H9 (cell line): ENCODE measurements around the gene CCDC157. TPM values are rescaled to one million over a fixed set of nuclear protein-coding genes. Genes with fewer than 3 reads are reported as not detected.

Experiments used
- DNase-seq: peaks from one replicate; pipeline ENCODE4 v3.0.0-alpha.2; 2017
- H2AFZ ChIP-seq: one replicate; pipeline ENCODE4 v1.6.1; 2013; ENCODE audit warnings: mild to moderate bottlenecking, low read length, control low read depth, moderate library complexity
- H2AK5ac ChIP-seq: 2 replicates; pipeline ENCODE4 v1.6.1; 2013; ENCODE audit warnings: low read length, control low read depth, mixed read lengths; ENCODE audit not compliant: insufficient read length
- H2BK120ac ChIP-seq: one replicate; pipeline ENCODE4 v1.6.1; 2013; ENCODE audit warnings: low read depth, mild to moderate bottlenecking, low read length, control low read depth, inconsistent platforms; ENCODE audit not compliant: poor library complexity, severe bottlenecking
- H2BK12ac ChIP-seq: 2 replicates; pipeline ENCODE4 v1.6.1; 2013; ENCODE audit warnings: low read length, control low read depth, mixed read lengths, low read depth; ENCODE audit not compliant: insufficient read length
- H2BK15ac ChIP-seq: 2 replicates; pipeline ENCODE4 v1.6.1; 2013; ENCODE audit warnings: low read depth, low read length, control low read depth
- H2BK20ac ChIP-seq: one replicate; pipeline ENCODE4 v1.6.1; 2013; ENCODE audit warnings: low read depth, mild to moderate bottlenecking, low read length, control low read depth, inconsistent platforms; ENCODE audit not compliant: poor library complexity, severe bottlenecking
- H2BK5ac ChIP-seq: 2 replicates; pipeline ENCODE4 v1.6.1; 2013; ENCODE audit warnings: low read length, control low read depth, mixed read lengths; ENCODE audit not compliant: insufficient read length
- H3K14ac ChIP-seq: 2 replicates; pipeline ENCODE4 v1.6.1; 2013; ENCODE audit warnings: low read length, control low read depth; ENCODE audit not compliant: insufficient read depth
- H3K18ac ChIP-seq: 2 replicates; pipeline ENCODE4 v1.6.1; 2013; ENCODE audit warnings: low read depth, mild to moderate bottlenecking, mixed read lengths, low read length, control low read depth; ENCODE audit not compliant: insufficient read length
- H3K23ac ChIP-seq: 2 replicates; pipeline ENCODE4 v1.6.1; 2013; ENCODE audit warnings: low read length, control low read depth, mixed read lengths, low read depth; ENCODE audit not compliant: insufficient read length
- H3K23me2 ChIP-seq: 2 replicates; pipeline ENCODE4 v1.6.1; 2013; ENCODE audit warnings: low read depth, mild to moderate bottlenecking, mixed read lengths, low read length, control low read depth; ENCODE audit not compliant: insufficient read length, poor library complexity, severe bottlenecking
- H3K27ac ChIP-seq: 2 replicates; pipeline ENCODE4 v1.5.1; 2013; ENCODE audit warnings: low read length, control low read depth, mixed read lengths, low read depth; ENCODE audit not compliant: insufficient read length
- H3K27me3 ChIP-seq: 2 replicates; pipeline ENCODE4 v1.6.1; 2013; ENCODE audit warnings: low read length, control low read depth, inconsistent platforms; ENCODE audit not compliant: insufficient read depth
- H3K4ac ChIP-seq: 2 replicates; pipeline ENCODE4 v1.6.1; 2013; ENCODE audit warnings: low read depth, mild to moderate bottlenecking, control low read depth, inconsistent platforms, low read length, moderate library complexity
- H3K4me1 ChIP-seq: 2 replicates; pipeline ENCODE4 v1.6.1; 2013; ENCODE audit warnings: low read length, control low read depth, inconsistent platforms; ENCODE audit not compliant: insufficient read depth
- H3K4me2 ChIP-seq: 2 replicates; pipeline ENCODE4 v1.6.1; 2013; ENCODE audit warnings: low read length, control low read depth, mixed read lengths; ENCODE audit not compliant: insufficient read length, insufficient read depth
- H3K56ac ChIP-seq: 2 replicates; pipeline ENCODE4 v1.6.1; 2013; ENCODE audit warnings: low read depth, mild to moderate bottlenecking, mixed read lengths, low read length, control low read depth; ENCODE audit not compliant: insufficient read length
- H3K79me1 ChIP-seq: 2 replicates; pipeline ENCODE4 v1.6.1; 2013; ENCODE audit warnings: low read depth, mild to moderate bottlenecking, moderate library complexity, low read length, control low read depth, inconsistent platforms; ENCODE audit not compliant: insufficient read depth, poor library complexity, severe bottlenecking
- H3K79me2 ChIP-seq: 2 replicates; pipeline ENCODE4 v1.6.1; 2013; ENCODE audit warnings: low read length, control low read depth, inconsistent platforms; ENCODE audit not compliant: insufficient read depth
- H3K9ac ChIP-seq: 2 replicates; pipeline ENCODE4 v1.6.1; 2013; ENCODE audit warnings: low read length, control low read depth, mixed read lengths; ENCODE audit not compliant: insufficient read length; ENCODE audit errors: extremely low read depth
- H3K9me3 ChIP-seq: one replicate; pipeline ENCODE4 v1.6.1; 2013; ENCODE audit warnings: low read depth, low read length, inconsistent platforms; ENCODE audit not compliant: control insufficient read depth
- H3T11ph ChIP-seq: one replicate; pipeline ENCODE4 v1.6.1; 2013; ENCODE audit warnings: mild to moderate bottlenecking, low read length, control low read depth, inconsistent platforms
- H4K20me1 ChIP-seq: one replicate; pipeline ENCODE4 v1.6.1; 2013; ENCODE audit not compliant: control insufficient read depth, insufficient read length, insufficient read depth
- H4K5ac ChIP-seq: 2 replicates; pipeline ENCODE4 v1.6.1; 2013; ENCODE audit warnings: low read depth, mild to moderate bottlenecking, mixed read lengths, low read length, control low read depth; ENCODE audit not compliant: insufficient read length
- H4K8ac ChIP-seq: replicated peaks from 2 replicates; pipeline ENCODE4 v1.6.1; 2013; ENCODE audit warnings: low read length, control low read depth, mixed read lengths, low read depth; ENCODE audit not compliant: insufficient read length
- H4K91ac ChIP-seq: 2 replicates; pipeline ENCODE4 v1.6.1; 2013; ENCODE audit warnings: low read depth, mild to moderate bottlenecking, moderate library complexity, mixed read lengths, low read length, control low read depth; ENCODE audit not compliant: insufficient read length
- H3K27ac Mint-ChIP-seq, 3 experiments: 2 replicates in 2 of 3; 3 replicates in 1 of 3; pipeline ENCODE4 v1.8.0; 2020 to 2021; ENCODE audit warnings: mixed read lengths in 3 of 3, mild to moderate bottlenecking in 1 of 3, moderate library complexity in 1 of 3
- H3K27me3 Mint-ChIP-seq: 2 replicates; pipeline ENCODE4 v1.8.0; 2021; ENCODE audit warnings: low read depth, mild to moderate bottlenecking, moderate library complexity, mixed read lengths
- H3K36me3 Mint-ChIP-seq, 3 experiments: 2 replicates in 2 of 3; 3 replicates in 1 of 3; pipeline ENCODE4 v1.8.0; 2020 to 2021; ENCODE audit warnings: low read depth in 3 of 3, mixed read lengths in 3 of 3; ENCODE audit not compliant: insufficient read depth in 1 of 3
- H3K4me1 Mint-ChIP-seq, 2 experiments: 2 replicates each; pipeline ENCODE4 v1.8.0; 2020; ENCODE audit warnings: mixed read lengths in 2 of 2
- H3K4me3 Mint-ChIP-seq, 2 experiments: 2 replicates in 1 of 2; 3 replicates in 1 of 2; pipeline ENCODE4 v1.8.0; 2020 to 2021; ENCODE audit warnings: mild to moderate bottlenecking in 2 of 2, mixed read lengths in 2 of 2, moderate library complexity in 1 of 2
- H3K9me3 Mint-ChIP-seq, 2 experiments: 2 replicates in 1 of 2; 3 replicates in 1 of 2; pipeline ENCODE4 v1.8.0; 2020; ENCODE audit warnings: mild to moderate bottlenecking in 2 of 2, mixed read lengths in 2 of 2, moderate library complexity in 1 of 2
- WGBS: extraction: QIAGEN DNeasy Blood & Tissue Kit; methylation state at CpG from one replicate; pipeline ENCODE4 v1.1.7; 2013; ENCODE audit warnings: missing lambda C conversion rate, low lambda C conversion rate, mixed read lengths; ENCODE audit not compliant: insufficient read length; ENCODE audit errors: extremely low coverage; 5-methylcytosine and 5-hydroxymethylcytosine counted together
- total RNA-seq: library from RNA; stranded (reverse); gene quantifications from 2 replicates; pipeline ENCODE4 v1.2.1, GENCODE V29; 2021
- TF ChIP-seq, protein P1 (sequence below): fragments of 200-600 bp; sonication (generic); conservative IDR thresholded peaks from 3 replicates; pipeline ENCODE4 v1.8.0; 2021; ENCODE audit warnings: antibody characterized with exemption, mild to moderate bottlenecking

The CCDC157 gene
- total RNA-seq, 1 experiment from 2014 or later, result 4.3 TPM

DNA sequence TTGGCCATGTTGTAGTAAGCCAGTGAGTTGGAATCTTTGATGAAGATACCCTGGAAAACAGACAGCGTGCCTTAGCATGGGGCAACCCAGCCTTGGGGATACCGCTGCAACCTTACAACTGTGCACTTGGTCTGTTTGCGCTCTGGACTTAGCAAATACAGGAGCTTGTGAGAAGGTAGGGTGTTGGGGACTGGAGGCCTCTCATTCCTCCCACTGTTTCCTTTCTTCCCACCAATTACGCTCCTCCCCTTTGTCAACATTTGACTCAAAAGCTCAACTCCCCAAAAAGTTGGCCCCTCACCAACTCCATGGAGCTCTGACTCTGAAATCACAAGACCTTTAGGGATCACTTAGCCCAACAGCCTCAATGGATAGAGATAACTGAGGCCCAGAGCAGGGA is 22.2 kb upstream of the CCDC157 start:
- Histone ChIP-seq H4K5ac (no peak overlapping the region), H3K14ac (no peak overlapping the region)

More for the DNA sequence above, 22.2 kb upstream of the CCDC157 start:
- Histone ChIP-seq H2BK120ac (no peak overlapping the region), H3K23me2 (no peaks in the 10 kb centered on the region), H4K20me1 (no peaks in the 10 kb centered on the region), H3K4me1 (no peaks in the 10 kb centered on the region), H3K79me2 (0 out of 2 replicates have a peak, but pooled peaks cover 2% of the 10 kb centered on the region), H3K4me2 (no peak overlapping the region), H2AFZ (no peak overlapping the region), H3K18ac (no peak overlapping the region), H2AK5ac (no peak overlapping the region), H3K23ac (no peak overlapping the region), H3K4ac (no peak overlapping the region), H3K9me3 (no peaks in the 10 kb centered on the region), H3K9ac (no peak overlapping the region), H3K27ac (no peak overlapping the region), H3K79me1 (no peaks in the 10 kb centered on the region), H3T11ph (no peak overlapping the region), H4K91ac (no peak overlapping the region), H3K27me3 (no peaks in the 10 kb centered on the region), H3K56ac (no peak overlapping the region), H2BK20ac (no peak overlapping the region), H2BK12ac (no peak overlapping the region), H4K8ac (no peak overlapping the region), H2BK5ac (no peak overlapping the region), H2BK15ac (no peak overlapping the region)
- WGBS, result no CpG with 5 or more reads among the region's 4 CpGs
- DNase-seq, result no peak
- H3K27me3 Mint-ChIP-seq, result no peaks in the 10 kb centered on the region
- H3K4me3 Mint-ChIP-seq, result no peak overlapping the region
- no peaks in the 10 kb centered on the region for H3K4me1 Mint-ChIP-seq
- no peaks in the 10 kb centered on the region for H3K9me3 Mint-ChIP-seq
- TF ChIP-seq, protein P1, sequence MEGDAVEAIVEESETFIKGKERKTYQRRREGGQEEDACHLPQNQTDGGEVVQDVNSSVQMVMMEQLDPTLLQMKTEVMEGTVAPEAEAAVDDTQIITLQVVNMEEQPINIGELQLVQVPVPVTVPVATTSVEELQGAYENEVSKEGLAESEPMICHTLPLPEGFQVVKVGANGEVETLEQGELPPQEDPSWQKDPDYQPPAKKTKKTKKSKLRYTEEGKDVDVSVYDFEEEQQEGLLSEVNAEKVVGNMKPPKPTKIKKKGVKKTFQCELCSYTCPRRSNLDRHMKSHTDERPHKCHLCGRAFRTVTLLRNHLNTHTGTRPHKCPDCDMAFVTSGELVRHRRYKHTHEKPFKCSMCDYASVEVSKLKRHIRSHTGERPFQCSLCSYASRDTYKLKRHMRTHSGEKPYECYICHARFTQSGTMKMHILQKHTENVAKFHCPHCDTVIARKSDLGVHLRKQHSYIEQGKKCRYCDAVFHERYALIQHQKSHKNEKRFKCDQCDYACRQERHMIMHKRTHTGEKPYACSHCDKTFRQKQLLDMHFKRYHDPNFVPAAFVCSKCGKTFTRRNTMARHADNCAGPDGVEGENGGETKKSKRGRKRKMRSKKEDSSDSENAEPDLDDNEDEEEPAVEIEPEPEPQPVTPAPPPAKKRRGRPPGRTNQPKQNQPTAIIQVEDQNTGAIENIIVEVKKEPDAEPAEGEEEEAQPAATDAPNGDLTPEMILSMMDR, result no peak
- peaks cover 53 to 88% (median 78%) of the 10 kb centered on the region in 3 experiments for H3K36me3 Mint-ChIP-seq
- H3K27ac Mint-ChIP-seq, result no peak overlapping the region
